ENCODE measurements around the gene EDA.
"Not testable (repeated sequence)": the region's sequence is repeated elsewhere in the genome, so short reads cannot be mapped to it uniquely, and the experiment has no call there.

The EDA gene

GRCh38 chrX:69746051-69746450 lies 130.1 kb downstream of the EDA start:
- no peak for DNase-seq (ENCODE audit: low read depth, low spot score)

GRCh38 chrX:69748055-69748454 lies 132.1 kb downstream of the EDA start:
- no peak for DNase-seq (ENCODE audit: low read depth, low spot score)

DNA sequence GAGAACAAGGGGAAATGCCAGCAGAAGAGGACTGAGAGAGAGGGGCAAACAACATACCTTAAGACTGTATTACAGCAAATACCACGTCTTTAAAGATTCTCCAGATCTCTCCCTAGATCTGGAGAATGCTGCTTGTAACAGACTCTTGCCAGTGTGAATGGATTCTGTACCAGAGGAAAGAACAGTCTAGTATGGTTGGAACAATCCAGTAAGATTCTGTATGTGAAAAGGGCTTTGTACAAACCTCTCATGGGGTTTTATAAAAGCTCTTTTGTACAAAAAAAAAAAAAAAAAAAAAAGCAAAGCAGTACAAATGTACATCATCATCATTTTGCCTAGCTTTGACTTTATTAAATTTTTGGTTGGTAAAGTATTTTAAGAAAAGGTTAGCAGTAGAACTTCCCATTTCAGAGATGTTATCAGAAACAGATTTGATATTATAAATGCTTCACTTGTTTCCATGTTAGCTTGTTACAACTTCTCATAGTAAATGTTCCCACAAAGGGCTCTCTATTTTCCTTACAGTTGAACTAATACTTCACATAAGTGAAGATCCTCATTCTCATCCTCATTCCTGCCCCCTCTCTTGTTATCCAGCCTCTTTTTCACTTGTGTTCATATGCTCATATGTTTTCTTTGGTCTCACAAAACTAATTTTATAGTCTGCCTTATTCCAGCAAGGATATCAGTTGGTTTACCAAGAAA lies 144.2 kb downstream of the EDA start:
- no peak for DNase-seq (ENCODE audit: low read depth, low spot score)

- no peak for DNase-seq (ENCODE audit: low read depth, low spot score)
Observed at GRCh38 chrX:69761633-69762032, 145.7 kb downstream of the EDA start.

DNA sequence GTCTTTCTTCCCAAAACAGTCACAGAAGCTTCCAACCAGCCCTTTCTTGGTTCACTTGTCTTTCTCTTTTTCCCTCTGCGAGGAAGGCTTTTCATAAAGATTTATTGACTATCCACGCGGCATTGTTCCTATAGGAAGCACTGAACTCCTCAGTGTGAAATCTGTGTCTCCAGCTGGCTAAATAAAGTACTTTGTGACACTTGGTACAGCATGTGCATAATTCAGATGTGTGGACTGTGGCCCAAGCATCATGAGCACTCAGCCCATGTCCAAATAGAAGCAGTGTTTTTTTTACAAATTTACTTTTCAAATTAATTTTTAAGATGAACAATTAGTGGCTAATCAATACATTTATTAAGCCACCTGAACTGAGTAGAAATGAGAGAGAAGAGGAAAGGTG lies 146.4 kb downstream of the EDA start:
- no peak for DNase-seq (ENCODE audit: low read depth, low spot score)

DNA sequence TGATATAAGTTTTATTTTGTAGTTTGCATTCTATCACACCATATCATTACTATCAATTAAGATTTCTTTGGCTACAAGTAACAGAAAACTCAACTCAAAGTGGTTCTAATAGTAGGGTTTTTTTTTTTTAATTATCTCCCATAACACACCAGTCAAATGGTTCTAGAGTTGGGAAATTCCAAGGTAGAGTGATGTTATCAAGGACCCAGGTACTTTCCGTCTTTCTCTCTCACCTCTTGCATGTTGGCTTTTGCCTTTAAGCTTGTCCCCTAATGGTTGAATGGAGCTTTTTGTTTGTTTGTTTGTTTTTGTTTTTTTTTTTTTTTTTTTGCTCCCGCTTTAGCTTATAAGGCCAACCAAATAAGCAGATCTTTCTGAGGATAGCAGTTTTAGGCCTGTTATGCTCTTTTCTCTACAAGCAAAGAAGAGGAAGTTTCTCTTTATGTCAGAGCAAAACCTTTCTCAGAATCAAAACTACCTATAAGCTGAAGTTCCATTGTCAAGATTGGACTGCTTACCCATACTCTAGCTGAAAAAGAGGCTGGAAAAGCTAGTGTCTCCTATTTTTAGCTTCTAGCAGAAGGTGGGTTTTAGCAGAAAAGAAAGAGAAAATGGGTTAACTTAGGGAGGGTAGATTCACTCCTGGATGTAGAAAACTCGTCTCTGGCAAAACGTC lies 177.5 kb downstream of the EDA start:
- no peak for DNase-seq (ENCODE audit: low read depth, low spot score)

DNA sequence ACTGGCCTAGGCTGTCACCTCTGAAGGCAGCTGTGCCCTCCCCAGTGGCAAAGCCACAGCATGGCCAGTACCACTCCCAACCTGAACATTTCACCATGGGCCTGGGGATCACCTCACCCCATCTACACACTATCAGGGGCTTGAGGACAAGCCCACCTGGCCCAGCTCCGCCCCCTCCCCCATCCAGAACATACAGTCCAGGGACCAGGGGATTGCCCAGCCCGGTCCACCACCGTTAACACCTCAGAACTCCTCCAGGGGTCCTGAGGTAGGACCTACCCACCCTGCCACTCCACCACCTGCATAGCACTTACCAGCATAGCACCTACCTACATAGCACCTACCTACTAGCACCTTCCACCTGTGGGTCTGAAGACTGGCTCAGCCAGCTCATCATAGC lies 179.8 kb downstream of the EDA start:
- no peak for DNase-seq (ENCODE audit: low read depth, low spot score)

DNA sequence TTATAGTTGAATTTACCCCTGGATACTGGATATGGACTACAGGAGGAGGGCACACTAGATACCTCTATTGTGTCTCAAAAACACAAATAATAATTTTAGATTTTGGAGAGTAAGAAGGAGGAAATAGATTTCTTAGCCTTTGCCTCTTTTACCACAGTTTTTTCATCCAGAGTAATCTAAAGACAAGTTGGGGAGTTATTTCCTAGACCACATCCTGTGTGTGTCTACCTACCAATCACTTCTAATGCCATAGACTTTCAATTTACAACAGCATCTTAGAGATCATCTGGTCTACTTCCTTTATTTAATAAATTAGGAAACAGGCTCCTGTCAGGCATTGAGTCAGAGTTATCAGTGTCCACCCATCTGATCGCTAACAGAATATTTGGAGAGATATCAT lies 191.5 kb downstream of the EDA start:
- DNase-seq (ENCODE audit: low read depth, low spot score) = no peak

DNA sequence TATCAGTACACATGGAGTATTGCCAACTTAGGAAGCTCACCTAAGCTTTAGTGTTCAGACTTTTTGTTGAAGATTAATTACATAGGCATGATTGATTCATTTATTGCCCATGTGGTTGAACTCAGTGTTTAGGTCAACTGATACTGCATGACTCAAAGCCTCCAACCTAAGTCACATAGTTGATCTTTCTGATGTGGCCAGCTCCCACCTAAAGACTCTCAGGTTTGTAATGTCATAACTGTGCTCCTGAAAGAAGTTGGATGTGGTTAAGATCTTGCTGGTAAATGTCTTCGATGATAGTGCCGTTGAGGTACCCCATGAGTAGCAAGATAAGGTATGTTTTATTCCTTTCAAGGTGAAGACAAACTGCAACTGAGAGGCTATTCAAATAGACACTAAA lies 192.5 kb downstream of the EDA start:
- DNase-seq (ENCODE audit: low read depth, low spot score) = no peak

- DNase-seq (ENCODE audit: low read depth, low spot score) = no peak
Observed at GRCh38 chrX:69813677-69814076, 197.8 kb downstream of the EDA start.

DNA sequence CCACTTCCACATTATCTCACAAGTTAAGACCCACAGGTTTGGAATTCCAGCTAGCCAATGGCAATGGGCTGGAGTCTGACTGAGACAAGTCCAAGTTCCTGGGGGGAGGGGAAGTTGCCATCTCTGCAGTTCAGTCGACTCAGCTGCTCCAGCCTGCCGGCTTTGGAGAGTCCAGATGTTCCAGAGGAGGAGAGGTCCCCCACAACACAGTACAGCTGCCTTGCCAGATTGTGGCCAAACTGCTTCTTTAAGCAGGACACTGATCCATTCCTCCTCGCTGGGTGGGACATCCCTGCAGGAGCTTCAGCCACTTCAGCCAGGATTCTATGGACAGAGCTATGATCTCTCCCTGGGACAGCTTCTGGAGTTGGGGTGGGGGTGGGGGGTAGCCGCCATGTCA lies 199.2 kb downstream of the EDA start:
- DNase-seq (ENCODE audit: low read depth, low spot score) = no peak

GRCh38 chrX:69815519-69815918 lies 199.6 kb downstream of the EDA start:
- DNase-seq (ENCODE audit: low read depth, low spot score) = no peak

GRCh38 chrX:69844636-69845035 lies 228.7 kb downstream of the EDA start:
- no peak for DNase-seq (ENCODE audit: low read depth, low spot score)

GRCh38 chrX:69859999-69860398 lies 244.1 kb downstream of the EDA start:
- DNase-seq (ENCODE audit: low read depth, low spot score) = not testable (repeated sequence)

GRCh38 chrX:69876221-69876620 lies 260.3 kb downstream of the EDA start:
- no peak for DNase-seq (ENCODE audit: low read depth, low spot score)

- DNase-seq (ENCODE audit: low read depth, low spot score) = no peak
Observed at GRCh38 chrX:69884210-69884609, 268.3 kb downstream of the EDA start.

DNA sequence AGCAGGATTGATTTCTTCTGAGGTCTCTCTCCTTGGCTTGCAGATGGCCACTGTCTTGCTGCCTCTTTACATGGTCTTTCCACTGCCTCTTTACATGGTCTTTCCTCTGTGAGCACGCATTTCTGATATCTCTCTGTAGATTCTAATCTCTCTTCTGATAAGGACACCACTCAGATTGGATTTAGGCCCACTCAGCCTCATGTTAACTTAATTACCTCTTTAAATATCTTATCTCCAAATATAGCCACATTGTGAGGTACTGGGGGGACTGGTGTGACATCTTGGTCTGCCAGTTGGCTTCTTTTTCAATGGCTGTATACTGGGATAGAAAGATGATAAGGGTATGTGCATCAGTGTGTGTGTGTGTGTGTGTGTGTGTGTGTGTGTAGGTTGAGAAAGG lies 280.1 kb downstream of the EDA start:
- no peak for DNase-seq (ENCODE audit: low read depth, low spot score)

DNA sequence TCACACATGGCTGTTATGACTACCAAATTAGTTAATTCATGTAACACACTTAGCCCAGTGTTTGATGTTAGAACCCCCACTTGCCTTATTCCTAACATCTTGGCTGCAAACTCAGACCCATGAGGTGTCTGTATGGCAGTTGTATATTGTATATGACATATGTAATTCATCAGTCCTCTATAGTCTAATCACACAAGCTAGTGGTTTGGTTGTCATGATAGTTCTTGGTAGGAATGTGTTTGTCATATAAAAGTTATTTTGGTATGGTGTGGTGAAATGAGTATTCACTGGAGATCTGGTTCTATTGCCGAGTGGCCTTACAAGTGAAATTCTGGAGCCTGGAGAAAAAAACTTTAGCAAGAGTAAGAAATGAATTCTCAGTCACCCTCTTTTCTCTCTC lies 284.6 kb downstream of the EDA start:
- no peak for DNase-seq (ENCODE audit: low read depth, low spot score)

DNA sequence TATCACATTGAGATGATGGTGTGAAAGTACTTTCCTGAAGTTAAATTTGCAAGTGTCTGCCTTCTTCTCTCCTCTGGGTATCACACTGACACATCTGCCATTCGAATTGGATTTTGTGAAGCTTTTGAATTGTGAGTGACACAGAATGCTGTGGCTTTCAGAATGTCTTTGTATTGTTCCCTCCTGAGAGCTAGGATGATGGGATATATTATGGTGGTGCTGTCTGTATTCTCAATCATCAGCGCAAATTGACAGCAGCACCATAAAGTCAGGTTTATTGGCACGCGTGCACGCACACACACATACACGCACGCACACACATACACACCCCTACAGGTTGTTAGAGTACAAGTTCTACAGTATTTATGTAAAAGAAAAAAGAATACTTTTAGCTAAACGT lies 290.5 kb downstream of the EDA start:
- no peak for DNase-seq (ENCODE audit: low read depth, low spot score)

GRCh38 chrX:69914781-69915180 lies 298.9 kb downstream of the EDA start:
- no peak for DNase-seq (ENCODE audit: low read depth, low spot score)

DNA sequence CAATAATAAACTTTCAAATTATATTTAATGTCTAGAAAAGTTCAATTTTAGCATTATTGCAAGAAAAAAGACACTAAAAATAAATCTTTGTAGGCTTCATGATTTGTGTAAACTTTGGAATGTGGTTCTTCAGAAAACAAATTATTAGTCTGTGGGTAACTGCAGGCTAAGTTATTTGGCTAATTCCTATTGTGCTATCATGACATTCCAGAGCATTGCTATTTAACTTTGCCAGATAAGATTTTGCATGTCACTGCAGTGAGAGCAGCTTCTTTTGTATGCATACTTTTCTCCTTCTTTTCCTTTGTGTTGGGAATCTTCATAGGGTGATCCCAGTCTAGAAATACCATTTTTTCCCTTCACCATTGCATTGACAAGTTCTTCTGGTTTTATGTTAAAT lies 303.8 kb downstream of the EDA start:
- DNase-seq (ENCODE audit: low read depth, low spot score) = no peak

DNA sequence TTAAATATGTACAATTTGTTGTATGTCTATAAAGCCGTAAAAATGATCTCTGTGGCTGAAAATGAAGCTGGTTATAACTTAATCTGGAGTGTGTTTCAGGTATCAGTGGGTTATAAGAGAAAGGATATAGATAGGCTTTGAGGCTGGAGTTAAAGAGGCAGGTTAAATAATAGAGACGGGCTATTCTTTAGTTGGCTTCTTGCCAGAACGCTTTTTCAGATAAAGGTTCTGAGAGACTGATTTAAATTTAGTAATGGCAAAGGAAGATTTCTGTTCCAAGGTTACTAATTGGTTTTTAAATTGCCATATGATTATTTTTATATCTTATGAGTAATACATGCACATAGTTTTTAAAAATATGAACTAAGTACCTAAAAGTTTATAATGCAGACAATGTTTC lies 316.4 kb downstream of the EDA start:
- no peak for DNase-seq (ENCODE audit: low read depth, low spot score)

DNA sequence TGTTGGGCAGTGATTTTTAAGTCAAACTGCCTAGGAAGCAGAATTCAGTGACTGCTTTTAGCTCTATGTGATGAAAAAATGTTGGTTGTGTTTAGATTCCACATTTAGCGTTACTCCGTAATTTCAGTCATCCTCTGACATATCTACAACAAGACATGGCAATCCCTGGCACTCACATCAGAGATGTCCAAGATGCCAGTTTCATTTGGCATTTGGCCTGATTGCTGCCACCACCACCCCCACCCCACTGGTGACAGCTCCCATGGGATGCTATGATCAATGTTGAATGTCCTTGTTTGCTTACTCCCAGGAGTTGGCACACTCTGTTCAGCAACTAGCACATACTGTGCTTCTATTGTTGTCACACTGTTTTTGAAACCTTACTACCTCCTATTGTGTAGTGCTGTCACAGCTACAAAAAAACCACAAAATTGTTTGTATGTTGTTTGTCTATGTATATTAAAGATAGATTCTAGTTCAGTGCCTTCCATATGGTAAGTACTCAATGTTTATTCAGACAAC lies 332.4 kb downstream of the EDA start:
- no peak for DNase-seq (ENCODE audit: low read depth, low spot score)

Data from ELF-1 (cell line).